Suprapubic skin (tissue), 4 donors: ENCODE measurements around the gene ITPR2. TPM values are rescaled to one million over a fixed set of nuclear protein-coding genes. Genes with fewer than 3 reads are reported as not detected.

Experiments used
- DNase-seq, 2 donors: peaks; one replicate each; pipeline ENCODE4 v3.0.0-alpha.2; 2019; ENCODE audit warnings: low spot score in 2 of 2
- H3K27ac ChIP-seq: fragments of 200-600 bp; sonication (generic); one replicate; pipeline ENCODE4 v1.5.1; 2019
- H3K27me3 ChIP-seq: fragments of 200-600 bp; sonication (generic); one replicate; pipeline ENCODE4 v1.5.1; 2019
- H3K36me3 ChIP-seq: fragments of 200-600 bp; sonication (generic); one replicate; pipeline ENCODE4 v1.5.1; 2019
- H3K4me1 ChIP-seq: fragments of 200-600 bp; sonication (generic); one replicate; pipeline ENCODE4 v1.5.1; 2019
- H3K4me3 ChIP-seq: fragments of 200-600 bp; sonication (generic); one replicate; pipeline ENCODE4 v1.5.1; 2019; ENCODE audit warnings: mild to moderate bottlenecking
- H3K9me3 ChIP-seq: fragments of 200-600 bp; sonication (generic); one replicate; pipeline ENCODE4 v1.5.1; 2019
- EP300 ChIP-seq: sonication (generic); formaldehyde crosslinking; IDR thresholded peaks from one replicate; pipeline ENCODE4 v1.6.1; 2017; ENCODE audit warnings: antibody characterized with exemption
- POLR2A ChIP-seq, 2 donors: fragments of 450-650 bp; IDR thresholded peaks; one replicate each; pipeline ENCODE4 v1.6.1; 2017; ENCODE audit warnings: antibody characterized with exemption in 2 of 2, mild to moderate bottlenecking in 2 of 2, moderate library complexity in 2 of 2
- POLR2AphosphoS5 ChIP-seq, 3 donors: sonication (generic); formaldehyde crosslinking; IDR thresholded peaks; one replicate each; pipeline ENCODE4 v1.6.1; 2017; ENCODE audit warnings: antibody characterized with exemption in 3 of 3
- WGBS: methylation state at CpG from one replicate; pipeline ENCODE4 v1.1.5; 2018; 5-methylcytosine and 5-hydroxymethylcytosine counted together
- total RNA-seq, 4 donors: library from RNA; depleted of rRNA; stranded (reverse); fragments of >200 nt; gene quantifications; one replicate each; pipeline ENCODE4 v1.1.0, GENCODE V29; 2016
- TF ChIP-seq, protein P1 (sequence below), 2 donors: fragments of 200-600 bp in 1 of 2; fragments of 450-650 bp in 1 of 2; sonication (generic) in 1 of 2; IDR thresholded peaks; one replicate each; pipeline ENCODE4 v1.5.1; 2016 to 2019; ENCODE audit warnings: antibody characterized with exemption in 2 of 2, mild to moderate bottlenecking in 1 of 2, moderate library complexity in 1 of 2

Gene ITPR2
- total RNA-seq, 4 donors from 2014 or later: 59.6 to 159 (median 72.1) TPM

DNA sequence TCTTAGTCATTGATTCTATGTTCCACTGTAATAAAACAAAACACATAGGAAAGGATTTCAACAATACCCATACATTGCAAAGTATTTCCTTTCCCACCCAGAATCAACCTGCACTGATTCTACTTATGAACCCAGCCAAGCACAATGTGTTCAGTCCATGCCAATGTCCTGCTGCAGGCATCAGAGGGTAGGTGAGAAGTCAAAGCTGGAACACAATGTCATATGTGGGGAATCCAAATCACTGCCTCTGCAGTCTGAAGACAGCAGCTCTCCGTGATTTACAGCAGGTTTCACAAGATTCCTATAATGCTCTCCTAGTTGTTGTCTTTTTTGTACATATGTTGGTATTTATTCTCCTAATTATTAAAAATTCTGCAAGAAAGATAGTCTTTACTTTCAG, 25.7 kb downstream of the ITPR2 start:
- Histone ChIP-seq H3K4me1 (peaks cover 35% of the 10 kb centered on the region), H3K27me3 (no peaks in the 10 kb centered on the region), H3K4me3 (no peak overlapping the region), H3K27ac (no peak overlapping the region), H3K9me3 (no peaks in the 10 kb centered on the region), H3K36me3 (no peaks in the 10 kb centered on the region)
- DNase-seq: no peak
- 78% methylated on average over 1 of the region's 1 CpG for WGBS
- TF ChIP-seq POLR2A (IDR thresholded peaks at IDR 0.05): no peak
- no peak for TF ChIP-seq EP300
- no peak for TF ChIP-seq POLR2AphosphoS5 (IDR thresholded peaks at IDR 0.05)
- TF ChIP-seq, protein P1, sequence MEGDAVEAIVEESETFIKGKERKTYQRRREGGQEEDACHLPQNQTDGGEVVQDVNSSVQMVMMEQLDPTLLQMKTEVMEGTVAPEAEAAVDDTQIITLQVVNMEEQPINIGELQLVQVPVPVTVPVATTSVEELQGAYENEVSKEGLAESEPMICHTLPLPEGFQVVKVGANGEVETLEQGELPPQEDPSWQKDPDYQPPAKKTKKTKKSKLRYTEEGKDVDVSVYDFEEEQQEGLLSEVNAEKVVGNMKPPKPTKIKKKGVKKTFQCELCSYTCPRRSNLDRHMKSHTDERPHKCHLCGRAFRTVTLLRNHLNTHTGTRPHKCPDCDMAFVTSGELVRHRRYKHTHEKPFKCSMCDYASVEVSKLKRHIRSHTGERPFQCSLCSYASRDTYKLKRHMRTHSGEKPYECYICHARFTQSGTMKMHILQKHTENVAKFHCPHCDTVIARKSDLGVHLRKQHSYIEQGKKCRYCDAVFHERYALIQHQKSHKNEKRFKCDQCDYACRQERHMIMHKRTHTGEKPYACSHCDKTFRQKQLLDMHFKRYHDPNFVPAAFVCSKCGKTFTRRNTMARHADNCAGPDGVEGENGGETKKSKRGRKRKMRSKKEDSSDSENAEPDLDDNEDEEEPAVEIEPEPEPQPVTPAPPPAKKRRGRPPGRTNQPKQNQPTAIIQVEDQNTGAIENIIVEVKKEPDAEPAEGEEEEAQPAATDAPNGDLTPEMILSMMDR (IDR thresholded peaks at IDR 0.05): no peak

DNA sequence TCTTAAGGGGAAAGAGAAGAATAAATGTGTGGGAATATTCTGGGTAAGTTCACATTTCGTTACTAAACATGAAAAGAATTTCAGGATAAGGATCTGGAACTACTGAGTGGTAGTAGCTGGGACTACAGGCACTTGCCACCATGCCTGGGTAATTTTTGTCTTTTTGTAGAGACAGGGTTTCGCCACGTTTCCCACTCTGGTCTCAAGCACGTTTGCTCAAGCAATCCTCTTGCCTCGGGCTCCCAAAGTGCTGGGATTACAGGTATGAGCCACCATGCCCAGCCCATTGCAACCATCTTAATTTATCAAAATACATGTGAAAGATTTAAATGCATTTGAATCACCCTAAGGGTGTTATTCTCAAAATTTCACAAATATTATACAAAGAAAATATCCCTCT, 26.4 kb downstream of the ITPR2 start:
- Histone ChIP-seq H3K27ac (no peak overlapping the region), H3K27me3 (no peaks in the 10 kb centered on the region), H3K4me1 (peaks cover 35% of the 10 kb centered on the region), H3K4me3 (no peak overlapping the region), H3K36me3 (no peaks in the 10 kb centered on the region), H3K9me3 (no peaks in the 10 kb centered on the region)
- TF ChIP-seq POLR2A (IDR thresholded peaks at IDR 0.05): no peak
- TF ChIP-seq, protein P1 (IDR thresholded peaks at IDR 0.05): no peak
- no peak for TF ChIP-seq EP300
- no peak for TF ChIP-seq POLR2AphosphoS5 (IDR thresholded peaks at IDR 0.05)
- 86% methylated on average over 5 of the region's 5 CpGs for WGBS
- no peak for DNase-seq

DNA sequence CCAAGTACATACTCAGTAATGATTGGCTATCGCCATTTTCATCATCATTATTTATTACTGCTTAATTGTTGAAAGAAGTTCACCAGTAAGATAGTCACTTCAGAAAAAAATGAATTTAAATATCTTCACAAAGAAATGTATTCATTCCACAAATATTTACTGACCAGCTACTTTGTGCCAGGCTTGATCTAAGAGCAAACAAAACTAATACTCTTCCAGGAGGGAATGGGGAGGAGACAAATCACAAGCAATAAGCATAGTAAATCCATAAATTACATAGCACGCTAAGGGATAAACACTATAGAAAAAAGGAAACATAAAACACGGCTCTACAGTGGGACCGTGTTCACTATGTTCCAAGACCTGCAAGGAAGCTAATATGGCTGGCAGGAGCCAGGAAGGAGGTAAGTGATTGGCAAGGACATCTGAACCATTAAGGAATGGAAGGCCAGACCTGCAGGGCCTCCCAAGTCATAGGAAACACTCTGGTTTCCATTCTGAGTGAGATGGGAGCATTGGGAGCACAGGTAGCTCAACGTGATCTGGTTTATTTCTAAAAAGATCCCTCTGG, 27.5 kb downstream of the ITPR2 start:
- Histone ChIP-seq H3K9me3 (no peaks in the 10 kb centered on the region), H3K4me1 (peaks cover 32% of the 10 kb centered on the region), H3K4me3 (no peak overlapping the region), H3K27ac (no peak overlapping the region), H3K36me3 (no peaks in the 10 kb centered on the region), H3K27me3 (no peaks in the 10 kb centered on the region)
- 89% methylated on average over 5 of the region's 5 CpGs for WGBS
- TF ChIP-seq POLR2A (IDR thresholded peaks at IDR 0.05) (no peak), EP300 (no peak), POLR2AphosphoS5 (IDR thresholded peaks at IDR 0.05) (no peak)
- TF ChIP-seq, protein P1 (IDR thresholded peaks at IDR 0.05): no peak
- DNase-seq: no peak

DNA sequence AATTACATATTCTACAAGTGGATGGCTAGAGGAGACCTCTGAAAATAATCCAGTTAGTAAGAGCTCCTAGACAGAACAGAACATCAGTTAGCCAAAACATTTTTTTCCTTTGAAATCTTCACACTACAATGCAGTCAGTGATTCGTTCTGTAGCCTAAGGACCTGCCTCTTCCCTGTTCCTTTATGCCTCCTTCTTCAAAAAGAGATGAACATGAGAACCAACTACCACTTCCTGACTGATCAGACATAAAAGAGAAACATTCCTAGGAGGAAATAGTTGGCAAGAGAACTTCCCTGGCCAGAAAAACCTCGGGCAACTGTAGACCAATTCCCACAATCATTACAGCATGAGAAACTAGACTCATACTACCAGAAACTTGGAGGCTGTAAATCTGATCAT, 29.4 kb downstream of the ITPR2 start:
- H3K4me3 ChIP-seq: no peak overlapping the region
- peaks cover 29% of the 10 kb centered on the region for H3K4me1 ChIP-seq
- WGBS: 22% methylated on average over 2 of the region's 2 CpGs
- H3K9me3 ChIP-seq: no peaks in the 10 kb centered on the region
- H3K36me3 ChIP-seq: no peaks in the 10 kb centered on the region
- TF ChIP-seq POLR2A (IDR thresholded peaks at IDR 0.05): no peak
- TF ChIP-seq, protein P1 (IDR thresholded peaks at IDR 0.05): no peak
- TF ChIP-seq EP300: no peak
- no peak for TF ChIP-seq POLR2AphosphoS5 (IDR thresholded peaks at IDR 0.05)
- H3K27ac ChIP-seq: no peak overlapping the region
- H3K27me3 ChIP-seq: no peaks in the 10 kb centered on the region
- DNase-seq: no peak

DNA sequence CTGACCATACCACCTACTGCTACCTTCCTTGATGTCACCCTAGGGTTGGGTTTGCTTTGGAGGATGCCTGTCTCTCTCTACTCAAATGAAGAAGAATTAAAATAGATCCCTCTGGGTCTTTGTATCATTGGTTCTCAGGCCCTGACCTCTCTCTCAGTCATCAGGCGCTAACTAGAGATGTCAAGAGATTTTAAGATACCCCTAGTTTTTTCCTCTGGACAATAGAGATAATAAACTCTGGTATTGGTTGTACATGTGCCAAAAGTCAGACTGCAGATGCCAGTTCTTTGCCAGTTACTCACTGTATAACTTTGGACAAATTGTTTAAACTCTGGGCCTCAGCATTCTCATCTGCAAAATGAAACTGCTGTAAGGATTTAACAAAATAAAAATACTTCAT, 31.5 kb downstream of the ITPR2 start:
- DNase-seq: no peak
- Histone ChIP-seq H3K4me3 (no peak overlapping the region), H3K4me1 (peaks cover 43% of the 10 kb centered on the region), H3K36me3 (no peaks in the 10 kb centered on the region), H3K27ac (no peak overlapping the region), H3K9me3 (no peaks in the 10 kb centered on the region), H3K27me3 (no peaks in the 10 kb centered on the region)
- TF ChIP-seq POLR2AphosphoS5 (IDR thresholded peaks at IDR 0.05) (no peak), EP300 (no peak), POLR2A (IDR thresholded peaks at IDR 0.05) (no peak)
- TF ChIP-seq, protein P1 (IDR thresholded peaks at IDR 0.05): no peak
- WGBS: 93% methylated on average over 1 of the region's 1 CpG
